GM12878 (cell line): ENCODE results near the gene C1QTNF1. TPM values are rescaled to one million over a fixed set of nuclear protein-coding genes. Genes with fewer than 3 reads are reported as not detected.

Source experiments
- BACH1 ChIP-seq: fragments of 450-650 bp; IDR thresholded peaks from 2 replicates; pipeline ENCODE4 v1.6.1; 2017; ENCODE audit warnings: mild to moderate bottlenecking, borderline replicate concordance
- BHLHE40 ChIP-seq, 2 experiments: fragments of 450-650 bp in 1 of 2; IDR thresholded peaks; 2 replicates each; pipeline ENCODE4 v1.6.1; 2011 to 2017; ENCODE audit warnings: low read depth in 2 of 2, borderline replicate concordance in 1 of 2, improper control_type of control experiment in 1 of 2, low read length in 1 of 2, mild to moderate bottlenecking in 1 of 2
- CHD1 ChIP-seq: IDR thresholded peaks from 2 replicates; pipeline ENCODE4 v1.6.1; 2012; ENCODE audit warnings: low read depth, low read length, improper control_type of control experiment
- EP300 ChIP-seq, 2 experiments: fragments of 150-350 bp in 1 of 2; IDR thresholded peaks; 2 replicates each; pipeline ENCODE4 v1.6.1; 2011 to 2012; ENCODE audit warnings: low read depth in 2 of 2, low read length in 2 of 2, borderline replicate concordance in 1 of 2, improper control_type of control experiment in 1 of 2, inconsistent platforms in 1 of 2; ENCODE audit not compliant: control insufficient read depth in 1 of 2
- ETV6 ChIP-seq, 2 experiments: fragments of 450-650 bp in 1 of 2; IDR thresholded peaks in 1 of 2; conservative IDR thresholded peaks in 1 of 2; 2 replicates each; pipeline ENCODE4 v1.6.1; 2014; ENCODE audit warnings: antibody characterized with exemption in 1 of 2, borderline replicate concordance in 1 of 2, low read depth in 1 of 2, mild to moderate bottlenecking in 1 of 2, moderate library complexity in 1 of 2
- FOXK2 ChIP-seq: fragments of 450-650 bp; IDR thresholded peaks from 2 replicates; pipeline ENCODE4 v1.6.1; 2017; ENCODE audit warnings: mild to moderate bottlenecking, moderate library complexity
- KDM1A ChIP-seq: fragments of 200-600 bp; sonication (generic); IDR thresholded peaks from 2 replicates; pipeline ENCODE4 v1.6.1; 2016; ENCODE audit warnings: borderline replicate concordance
- KLF5 ChIP-seq: fragments of 450-650 bp; IDR thresholded peaks from 2 replicates; pipeline ENCODE4 v1.6.1; 2014; ENCODE audit warnings: mild to moderate bottlenecking; ENCODE audit not compliant: partially characterized antibody
- LARP7 ChIP-seq: fragments of 450-650 bp; IDR thresholded peaks from 2 replicates; pipeline ENCODE4 v1.6.1; 2017; ENCODE audit warnings: mild to moderate bottlenecking
- MYB ChIP-seq: fragments of 150-350 bp; IDR thresholded peaks from 2 replicates; pipeline ENCODE4 v1.6.1; 2014; ENCODE audit warnings: mild to moderate bottlenecking, low read depth, low read length, borderline replicate concordance
- SMARCA5 ChIP-seq: fragments of 450-650 bp; IDR thresholded peaks from 2 replicates; pipeline ENCODE4 v1.6.1; 2017; ENCODE audit warnings: mild to moderate bottlenecking
- STAT3 ChIP-seq: IDR thresholded peaks from 2 replicates; pipeline ENCODE4 v1.6.1; 2011; ENCODE audit warnings: low read depth, low read length, improper control_type of control experiment
- TCF3 ChIP-seq: IDR thresholded peaks from 2 replicates; pipeline ENCODE4 v1.6.1; 2012; ENCODE audit warnings: low read depth, mild to moderate bottlenecking, low read length, borderline replicate concordance; ENCODE audit not compliant: insufficient read depth
- WRNIP1 ChIP-seq: IDR thresholded peaks from 2 replicates; pipeline ENCODE4 v1.6.1; 2011; ENCODE audit warnings: low read depth, low read length, improper control_type of control experiment, borderline replicate concordance
- YBX1 ChIP-seq: fragments of 450-650 bp; IDR thresholded peaks from 2 replicates; pipeline ENCODE4 v1.6.1; 2016; ENCODE audit warnings: antibody characterized with exemption
- polyA plus RNA-seq, 11 experiments: library from polyadenylated mRNA; depleted of rRNA in 4 of 11; unstranded in 6 of 11; stranded (reverse) in 5 of 11; fragments of >200 nt; fragmentation: Nextera tagmentation in 4 of 11; fragmentation: Illumina TruSeq in 1 of 11; extraction: Ambion mirVana in 4 of 11; extraction: Trizol in 1 of 11; gene quantifications; 1 replicate in 1 of 11; 2 replicates in 10 of 11; pipeline versions ENCODE4 v1.2.1 to v1.2.3, GENCODE V29; 2011 to 2016; ENCODE audit warnings: inconsistent platforms in 2 of 11, missing spikeins in 2 of 11, low read depth in 1 of 11
- total RNA-seq, 4 experiments: library from RNA; depleted of rRNA in 3 of 4; stranded (reverse); fragments of >200 nt in 3 of 4; fragmentation: Illumina TruSeq in 1 of 4; extraction: Trizol in 1 of 4; gene quantifications; 2 replicates each; pipeline versions ENCODE4 v1.2.1 to v1.2.3, GENCODE V29; 2013 to 2021
- TF ChIP-seq, protein P1 (sequence below): fragments of 450-650 bp; formaldehyde crosslinking; IDR thresholded peaks from 2 replicates; pipeline ENCODE4 v1.5.0; 2022; ENCODE audit warnings: mild to moderate bottlenecking, missing genetic modification characterization
- TF ChIP-seq, protein P2 (sequence below): fragments of 450-650 bp; IDR thresholded peaks from 2 replicates; pipeline ENCODE4 v1.6.1; 2016; ENCODE audit warnings: mild to moderate bottlenecking
- TF ChIP-seq, protein P3 (sequence below): fragments of 450-650 bp; IDR thresholded peaks from 2 replicates; pipeline ENCODE4 v1.6.1; 2016; ENCODE audit warnings: mild to moderate bottlenecking, moderate library complexity, borderline replicate concordance

The C1QTNF1 gene
- total and polyA plus RNA-seq, 10 of the 15 experiments (the other 5 are each of a cell fraction or from before 2014, with no cell fraction given) = 0.05 to 1.1 (median 0.15) TPM; not detected in 4

DNA sequence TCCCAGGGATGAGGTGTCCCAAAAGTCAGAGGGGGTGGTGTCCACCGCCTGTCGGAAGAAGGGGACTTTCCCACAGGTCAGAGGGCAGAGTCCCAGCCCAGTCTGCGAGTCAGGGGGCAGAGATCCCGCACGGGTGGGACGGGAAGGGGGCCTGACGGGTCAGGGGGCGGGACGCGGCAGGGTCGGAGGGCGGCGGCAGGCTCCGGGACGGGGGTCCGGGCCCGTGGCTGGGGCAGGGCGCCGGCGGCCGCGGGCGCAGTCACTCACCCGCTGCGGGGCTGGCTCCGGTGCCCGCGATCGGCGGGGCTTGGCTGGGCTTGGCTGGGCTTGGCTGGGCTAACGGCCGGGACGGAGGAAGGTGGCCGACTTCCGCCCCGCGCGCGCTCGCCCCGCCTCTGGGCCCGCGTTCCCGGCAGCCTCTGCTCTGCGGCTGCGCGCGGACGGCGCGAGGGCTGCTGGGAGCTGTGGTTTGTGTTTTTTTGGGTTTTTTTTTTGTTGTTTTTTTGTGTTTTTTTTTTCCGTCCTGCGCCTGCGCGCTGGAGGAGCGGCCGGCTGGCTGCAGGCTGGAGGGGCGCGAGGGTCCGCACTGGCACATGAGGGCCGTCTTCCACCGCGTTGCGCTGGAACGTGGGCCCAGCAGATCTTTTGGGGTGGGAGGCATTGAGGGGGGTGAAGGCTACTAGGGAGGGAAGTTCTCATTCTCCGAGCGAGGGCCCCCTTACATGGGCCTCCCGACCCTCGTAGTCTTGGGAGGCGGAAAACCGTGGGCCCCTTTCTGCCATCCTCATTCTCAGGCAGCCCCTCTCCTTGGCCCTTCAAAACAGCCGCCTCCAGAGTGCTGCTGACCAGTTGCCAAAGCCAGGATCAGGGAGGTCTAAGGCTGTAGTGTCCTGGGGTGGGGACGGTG lies 14.3 kb upstream of the C1QTNF1 start, which contains the start of gene CANT1 (continued):
- no peak for TF ChIP-seq ETV6 (conservative IDR thresholded peaks at IDR 0.05 in 1 of 2, IDR thresholded peaks at IDR 0.05 in 1 of 2; ENCODE audit: borderline replicate concordance in 1 of 2, low read depth in 1 of 2)
- no peak for TF ChIP-seq MYB
- TF ChIP-seq BACH1 = peak; percentile 60; the same call in 1 of the 2 replicates
- TF ChIP-seq EP300 (IDR thresholded peaks at IDR 0.05; ENCODE audit: borderline replicate concordance in 1 of 2, control insufficient read depth in 1 of 2, low read depth in 2 of 2, low read length in 2 of 2) = no peak
- no peak for TF ChIP-seq STAT3
- TF ChIP-seq, protein P1, sequence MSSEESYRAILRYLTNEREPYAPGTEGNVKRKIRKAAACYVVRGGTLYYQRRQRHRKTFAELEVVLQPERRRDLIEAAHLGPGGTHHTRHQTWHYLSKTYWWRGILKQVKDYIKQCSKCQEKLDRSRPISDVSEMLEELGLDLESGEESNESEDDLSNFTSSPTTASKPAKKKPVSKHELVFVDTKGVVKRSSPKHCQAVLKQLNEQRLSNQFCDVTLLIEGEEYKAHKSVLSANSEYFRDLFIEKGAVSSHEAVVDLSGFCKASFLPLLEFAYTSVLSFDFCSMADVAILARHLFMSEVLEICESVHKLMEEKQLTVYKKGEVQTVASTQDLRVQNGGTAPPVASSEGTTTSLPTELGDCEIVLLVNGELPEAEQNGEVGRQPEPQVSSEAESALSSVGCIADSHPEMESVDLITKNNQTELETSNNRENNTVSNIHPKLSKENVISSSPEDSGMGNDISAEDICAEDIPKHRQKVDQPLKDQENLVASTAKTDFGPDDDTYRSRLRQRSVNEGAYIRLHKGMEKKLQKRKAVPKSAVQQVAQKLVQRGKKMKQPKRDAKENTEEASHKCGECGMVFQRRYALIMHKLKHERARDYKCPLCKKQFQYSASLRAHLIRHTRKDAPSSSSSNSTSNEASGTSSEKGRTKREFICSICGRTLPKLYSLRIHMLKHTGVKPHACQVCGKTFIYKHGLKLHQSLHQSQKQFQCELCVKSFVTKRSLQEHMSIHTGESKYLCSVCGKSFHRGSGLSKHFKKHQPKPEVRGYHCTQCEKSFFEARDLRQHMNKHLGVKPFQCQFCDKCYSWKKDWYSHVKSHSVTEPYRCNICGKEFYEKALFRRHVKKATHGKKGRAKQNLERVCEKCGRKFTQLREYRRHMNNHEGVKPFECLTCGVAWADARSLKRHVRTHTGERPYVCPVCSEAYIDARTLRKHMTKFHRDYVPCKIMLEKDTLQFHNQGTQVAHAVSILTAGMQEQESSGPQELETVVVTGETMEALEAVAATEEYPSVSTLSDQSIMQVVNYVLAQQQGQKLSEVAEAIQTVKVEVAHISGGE (CRISPR knock-in tag) = no peak
- TF ChIP-seq YBX1 = no peak
- TF ChIP-seq BHLHE40 (IDR thresholded peaks at IDR 0.05; ENCODE audit: borderline replicate concordance in 1 of 2, low read depth in 2 of 2, low read length in 1 of 2) = peak; percentile 25 to 37; a peak in 1 of 4 replicates
- TF ChIP-seq TCF3 = no peak
- no peak for TF ChIP-seq FOXK2
- TF ChIP-seq, protein P2, sequence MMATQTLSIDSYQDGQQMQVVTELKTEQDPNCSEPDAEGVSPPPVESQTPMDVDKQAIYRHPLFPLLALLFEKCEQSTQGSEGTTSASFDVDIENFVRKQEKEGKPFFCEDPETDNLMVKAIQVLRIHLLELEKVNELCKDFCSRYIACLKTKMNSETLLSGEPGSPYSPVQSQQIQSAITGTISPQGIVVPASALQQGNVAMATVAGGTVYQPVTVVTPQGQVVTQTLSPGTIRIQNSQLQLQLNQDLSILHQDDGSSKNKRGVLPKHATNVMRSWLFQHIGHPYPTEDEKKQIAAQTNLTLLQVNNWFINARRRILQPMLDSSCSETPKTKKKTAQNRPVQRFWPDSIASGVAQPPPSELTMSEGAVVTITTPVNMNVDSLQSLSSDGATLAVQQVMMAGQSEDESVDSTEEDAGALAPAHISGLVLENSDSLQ = no peak
- TF ChIP-seq WRNIP1 = no peak
- TF ChIP-seq SMARCA5 = peak; percentile 61
- TF ChIP-seq CHD1 = no peak
- peak; percentile 61 for TF ChIP-seq KLF5
- peak; percentile 42; the same call in 1 of the 2 replicates for TF ChIP-seq LARP7
- TF ChIP-seq, protein P3, sequence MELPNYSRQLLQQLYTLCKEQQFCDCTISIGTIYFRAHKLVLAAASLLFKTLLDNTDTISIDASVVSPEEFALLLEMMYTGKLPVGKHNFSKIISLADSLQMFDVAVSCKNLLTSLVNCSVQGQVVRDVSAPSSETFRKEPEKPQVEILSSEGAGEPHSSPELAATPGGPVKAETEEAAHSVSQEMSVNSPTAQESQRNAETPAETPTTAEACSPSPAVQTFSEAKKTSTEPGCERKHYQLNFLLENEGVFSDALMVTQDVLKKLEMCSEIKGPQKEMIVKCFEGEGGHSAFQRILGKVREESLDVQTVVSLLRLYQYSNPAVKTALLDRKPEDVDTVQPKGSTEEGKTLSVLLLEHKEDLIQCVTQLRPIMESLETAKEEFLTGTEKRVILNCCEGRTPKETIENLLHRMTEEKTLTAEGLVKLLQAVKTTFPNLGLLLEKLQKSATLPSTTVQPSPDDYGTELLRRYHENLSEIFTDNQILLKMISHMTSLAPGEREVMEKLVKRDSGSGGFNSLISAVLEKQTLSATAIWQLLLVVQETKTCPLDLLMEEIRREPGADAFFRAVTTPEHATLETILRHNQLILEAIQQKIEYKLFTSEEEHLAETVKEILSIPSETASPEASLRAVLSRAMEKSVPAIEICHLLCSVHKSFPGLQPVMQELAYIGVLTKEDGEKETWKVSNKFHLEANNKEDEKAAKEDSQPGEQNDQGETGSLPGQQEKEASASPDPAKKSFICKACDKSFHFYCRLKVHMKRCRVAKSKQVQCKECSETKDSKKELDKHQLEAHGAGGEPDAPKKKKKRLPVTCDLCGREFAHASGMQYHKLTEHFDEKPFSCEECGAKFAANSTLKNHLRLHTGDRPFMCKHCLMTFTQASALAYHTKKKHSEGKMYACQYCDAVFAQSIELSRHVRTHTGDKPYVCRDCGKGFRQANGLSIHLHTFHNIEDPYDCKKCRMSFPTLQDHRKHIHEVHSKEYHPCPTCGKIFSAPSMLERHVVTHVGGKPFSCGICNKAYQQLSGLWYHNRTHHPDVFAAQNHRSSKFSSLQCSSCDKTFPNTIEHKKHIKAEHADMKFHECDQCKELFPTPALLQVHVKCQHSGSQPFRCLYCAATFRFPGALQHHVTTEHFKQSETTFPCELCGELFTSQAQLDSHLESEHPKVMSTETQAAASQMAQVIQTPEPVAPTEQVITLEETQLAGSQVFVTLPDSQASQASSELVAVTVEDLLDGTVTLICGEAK = no peak
- TF ChIP-seq KDM1A = no peak
